Measurements from ENCODE around the gene NBPF9.
"Not testable (repeated sequence)": the region's sequence is repeated elsewhere in the genome, so short reads cannot be mapped to it uniquely, and the experiment has no call there.

The NBPF9 gene, protein sequence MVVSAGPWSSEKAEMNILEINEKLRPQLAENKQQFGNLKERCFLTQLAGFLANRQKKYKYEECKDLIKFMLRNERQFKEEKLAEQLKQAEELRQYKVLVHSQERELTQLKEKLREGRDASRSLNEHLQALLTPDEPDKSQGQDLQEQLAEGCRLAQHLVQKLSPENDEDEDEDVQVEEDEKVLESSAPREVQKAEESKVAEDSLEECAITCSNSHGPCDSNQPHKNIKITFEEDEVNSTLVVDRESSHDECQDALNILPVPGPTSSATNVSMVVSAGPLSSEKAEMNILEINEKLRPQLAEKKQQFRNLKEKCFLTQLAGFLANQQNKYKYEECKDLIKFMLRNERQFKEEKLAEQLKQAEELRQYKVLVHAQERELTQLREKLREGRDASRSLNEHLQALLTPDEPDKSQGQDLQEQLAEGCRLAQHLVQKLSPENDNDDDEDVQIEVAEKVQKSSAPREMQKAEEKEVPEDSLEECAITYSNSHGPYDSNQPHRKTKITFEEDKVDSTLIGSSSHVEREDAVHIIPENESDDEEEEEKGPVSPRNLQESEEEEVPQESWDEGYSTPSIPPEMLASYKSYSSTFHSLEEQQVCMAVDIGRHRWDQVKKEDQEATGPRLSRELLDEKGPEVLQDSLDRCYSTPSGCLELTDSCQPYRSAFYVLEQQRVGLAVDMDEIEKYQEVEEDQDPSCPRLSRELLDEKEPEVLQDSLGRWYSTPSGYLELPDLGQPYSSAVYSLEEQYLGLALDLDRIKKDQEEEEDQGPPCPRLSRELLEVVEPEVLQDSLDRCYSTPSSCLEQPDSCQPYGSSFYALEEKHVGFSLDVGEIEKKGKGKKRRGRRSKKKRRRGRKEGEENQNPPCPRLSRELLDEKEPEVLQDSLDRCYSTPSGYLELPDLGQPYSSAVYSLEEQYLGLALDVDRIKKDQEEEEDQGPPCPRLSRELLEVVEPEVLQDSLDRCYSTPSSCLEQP (N-terminal part only)

DNA sequence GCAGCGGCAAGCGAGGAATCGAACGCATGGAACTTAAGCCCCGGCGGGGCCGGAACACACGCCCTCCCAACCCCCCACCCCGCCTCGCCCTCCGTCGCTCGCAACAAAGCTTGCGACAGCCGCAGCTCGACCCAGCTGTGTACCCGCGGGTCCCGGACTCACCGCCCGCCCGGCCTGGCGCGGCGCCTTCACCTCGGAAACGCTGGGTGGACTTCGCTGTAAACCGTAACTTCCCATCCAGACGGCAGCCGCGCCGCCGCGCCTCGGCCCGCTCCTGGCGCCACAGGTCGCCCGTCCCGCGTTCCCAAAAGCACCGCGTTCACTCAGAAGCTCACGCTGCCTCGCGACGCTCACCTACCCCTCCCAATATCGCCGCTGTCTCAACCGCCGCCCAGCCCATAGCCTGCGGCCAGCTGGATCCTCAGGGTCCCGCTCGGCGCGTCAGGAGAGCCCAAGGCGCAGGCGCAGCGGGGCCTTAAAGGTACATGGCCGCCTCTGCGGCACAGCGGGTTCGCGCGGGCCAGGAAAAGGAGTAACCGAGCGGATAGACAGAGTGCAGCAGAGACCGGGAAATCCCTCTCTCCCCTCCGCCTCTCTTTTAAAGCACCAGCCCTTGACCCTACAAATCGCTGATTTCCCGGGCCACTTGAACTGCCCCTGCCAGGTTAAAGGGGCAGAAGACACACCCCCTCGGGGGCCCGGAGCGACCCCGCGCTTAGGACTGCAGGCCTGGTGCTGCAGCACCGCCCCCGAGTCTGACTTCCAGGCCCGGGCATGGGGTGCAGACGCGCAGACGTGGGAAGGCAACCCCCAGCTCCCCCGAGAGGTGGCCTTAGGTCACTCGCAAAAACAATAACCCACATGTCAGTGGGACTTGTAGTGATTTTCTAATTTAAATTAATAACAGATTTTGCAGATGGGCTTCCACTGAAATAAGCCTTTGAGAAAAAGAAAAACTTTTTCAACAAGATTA lies at the start of gene NBPF9:
Gene NBPF9 (minus strand): TSS at position 443 of the 973 bp plus-strand sequence. CDS start 21,412 bp downstream, outside the sequence.
- DNase-seq: peak; percentile 16

DNA sequence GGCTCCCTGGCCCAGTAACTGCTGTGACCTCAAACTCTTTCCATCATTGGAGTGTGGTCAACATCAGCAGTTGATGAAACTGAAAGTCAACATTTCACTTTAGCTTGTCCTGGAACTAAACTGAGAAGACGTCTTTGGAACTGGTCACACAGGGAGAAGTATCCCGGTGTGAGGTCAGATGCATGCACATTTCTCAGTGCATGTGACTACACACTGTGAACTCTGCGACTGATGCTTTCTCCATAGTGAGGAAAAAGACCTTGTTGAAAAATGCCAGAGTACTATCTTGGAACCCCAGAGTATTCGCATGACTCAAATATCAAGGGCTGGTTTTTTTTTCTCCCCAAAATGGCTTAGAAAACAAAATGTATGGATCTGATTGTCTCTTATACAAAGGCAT lies 46.6 kb upstream of the NBPF9 start:
- DNase-seq: not testable (repeated sequence)

DNA sequence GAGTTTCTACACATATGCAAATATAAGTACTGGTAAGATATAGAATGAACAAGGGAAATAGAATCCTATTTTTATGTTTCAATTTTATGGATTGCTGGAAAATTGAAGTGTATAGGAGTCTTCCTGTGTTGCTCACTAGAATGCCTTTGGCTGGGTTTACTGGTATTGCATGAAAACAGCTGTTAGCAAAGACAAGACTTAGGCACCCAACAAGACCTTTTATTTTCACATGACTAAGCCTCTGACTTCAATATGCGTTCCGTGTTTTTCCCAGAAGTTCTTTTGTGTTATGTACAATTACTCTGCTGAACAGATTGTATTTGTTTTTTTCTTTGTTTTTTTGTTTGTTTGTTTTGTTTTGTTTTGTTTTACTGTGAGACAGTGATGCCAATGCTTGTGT lies 34.2 kb upstream of the NBPF9 start:
- DNase-seq: not testable (repeated sequence)

DNA sequence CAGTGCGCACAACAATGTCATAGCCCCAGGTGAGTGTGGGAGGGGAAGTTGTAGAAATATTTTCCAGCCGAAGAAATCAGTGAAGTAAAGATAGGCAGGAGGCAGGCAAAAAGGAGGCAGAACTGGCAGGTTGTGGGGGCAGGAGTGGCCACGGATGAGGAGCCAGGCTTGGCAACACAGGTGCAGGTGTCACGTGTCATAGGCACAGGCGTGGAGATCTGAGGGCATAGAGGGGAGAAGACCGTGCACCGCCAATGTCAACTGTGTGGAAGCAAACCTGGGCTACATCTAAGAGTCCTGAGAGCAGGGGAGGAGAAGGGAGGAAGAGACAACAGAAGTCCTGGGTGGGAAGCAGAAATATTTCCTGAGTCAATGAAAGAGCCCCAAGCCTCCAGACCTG lies 27.6 kb upstream of the NBPF9 start:
- DNase-seq: not testable (repeated sequence)

DNA sequence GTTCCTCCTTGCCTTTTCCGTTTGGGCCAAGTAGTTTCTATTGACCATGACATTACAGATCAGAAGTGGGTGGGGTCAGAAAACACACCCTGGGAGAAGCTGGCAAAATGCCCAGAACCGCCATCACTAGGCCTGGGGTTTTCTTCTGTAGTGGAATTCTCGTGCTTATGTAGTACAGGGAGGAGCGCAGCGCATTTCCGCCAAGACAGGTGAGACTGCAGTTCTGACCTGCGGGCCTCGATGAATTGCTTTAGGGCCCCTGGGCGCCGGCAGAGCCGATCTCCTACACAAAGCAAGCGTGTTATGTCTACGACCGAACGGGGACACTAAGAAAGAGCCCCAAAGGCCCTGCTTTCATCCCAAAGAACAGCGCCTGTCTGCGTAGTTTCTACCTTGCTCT lies 25.9 kb upstream of the NBPF9 start:
- DNase-seq: not testable (repeated sequence)

DNA sequence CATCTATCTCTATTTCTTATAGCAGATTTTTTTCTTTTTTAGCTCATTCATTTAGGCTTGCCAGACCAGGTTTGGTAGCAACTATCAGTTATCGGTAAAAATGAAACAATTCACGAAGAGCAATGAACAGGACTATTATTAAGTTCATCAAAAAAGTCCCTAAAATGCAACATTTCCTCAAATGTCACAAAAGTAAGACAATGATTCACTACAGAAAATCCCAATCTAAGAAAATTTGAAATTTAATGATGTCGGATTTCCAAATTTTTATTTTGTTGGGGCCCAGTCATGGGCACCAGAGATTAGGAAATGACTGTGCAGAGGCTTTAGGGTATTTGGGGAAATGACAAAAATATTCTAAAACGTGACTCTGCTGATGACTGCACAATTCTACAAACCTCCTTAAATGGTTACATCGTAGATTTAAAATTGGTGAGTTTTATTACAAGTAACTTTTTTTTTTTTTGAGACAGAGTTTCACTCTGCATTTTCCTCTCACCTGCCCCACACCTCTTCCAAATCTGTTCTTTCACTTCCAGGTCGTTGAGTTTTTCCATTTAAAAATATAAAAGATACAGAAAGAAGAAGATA lies 23.3 kb upstream of the NBPF9 start:
- DNase-seq: not testable (repeated sequence)

DNA sequence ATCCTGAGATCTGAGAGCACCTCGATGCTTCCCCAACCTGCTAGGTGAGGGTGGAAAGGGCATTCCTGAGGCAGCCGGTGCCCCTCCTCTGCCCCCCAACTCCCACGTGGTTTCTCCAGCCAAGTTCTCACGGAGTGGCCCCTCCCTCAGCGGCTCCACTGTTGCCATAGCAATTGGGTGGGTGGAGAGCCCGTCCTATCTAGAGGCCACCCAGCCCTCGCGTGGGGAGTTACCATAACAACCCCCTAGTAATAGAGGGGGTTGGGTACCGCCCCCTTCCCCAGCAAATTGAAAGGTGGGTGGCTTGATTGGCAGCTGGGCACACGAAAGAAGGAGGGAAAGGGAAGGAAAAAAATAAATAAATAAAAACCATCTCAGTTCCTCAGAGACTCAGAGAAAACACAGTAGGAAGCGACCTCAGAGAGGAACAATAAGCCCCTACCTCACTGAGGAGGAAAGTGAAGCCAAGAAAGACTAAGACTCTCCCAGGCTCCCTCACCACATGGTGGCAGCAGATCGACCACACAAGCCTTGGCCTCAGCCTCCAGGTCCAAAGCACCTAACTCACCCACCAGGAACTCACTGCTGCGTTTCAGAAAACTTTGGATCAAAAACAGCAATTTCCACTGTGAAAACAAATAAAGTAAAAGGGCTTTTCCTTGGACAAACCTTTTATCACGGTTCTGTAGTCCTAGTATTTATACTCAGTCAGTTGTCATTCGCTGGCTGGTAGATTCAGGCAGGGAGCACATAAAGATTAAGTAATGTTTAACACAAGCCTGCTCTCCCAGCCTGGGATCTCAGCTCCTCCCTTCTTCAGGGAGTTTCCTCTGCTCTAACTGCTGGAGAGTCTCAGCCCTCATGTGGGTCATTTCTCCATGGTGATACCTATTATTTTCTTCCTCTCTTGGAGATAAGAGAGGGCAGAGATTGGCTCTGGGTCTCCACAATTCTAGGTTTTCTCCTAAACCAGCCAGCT lies 20.9 kb upstream of the NBPF9 start:
- DNase-seq: not testable (repeated sequence)

DNA sequence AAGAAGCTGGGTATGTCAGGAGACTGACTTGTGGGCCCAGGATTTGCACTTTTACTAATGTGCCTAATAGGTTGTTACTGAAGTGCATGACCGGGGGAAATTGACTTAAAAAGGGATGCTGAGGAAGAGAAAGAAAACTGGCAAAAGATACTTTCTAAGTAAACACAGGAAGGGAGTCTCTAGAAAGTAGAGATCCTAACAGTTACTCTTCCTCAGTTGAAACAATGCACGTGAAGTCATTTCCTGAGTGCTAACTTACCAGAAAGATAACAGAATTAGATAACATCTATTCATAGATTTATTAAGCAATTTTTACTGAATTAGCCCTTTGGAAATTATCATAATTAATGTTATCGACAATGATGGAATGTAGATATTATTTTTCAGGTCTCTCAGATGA lies 9.5 kb upstream of the NBPF9 start:
- DNase-seq: not testable (repeated sequence)

DNA sequence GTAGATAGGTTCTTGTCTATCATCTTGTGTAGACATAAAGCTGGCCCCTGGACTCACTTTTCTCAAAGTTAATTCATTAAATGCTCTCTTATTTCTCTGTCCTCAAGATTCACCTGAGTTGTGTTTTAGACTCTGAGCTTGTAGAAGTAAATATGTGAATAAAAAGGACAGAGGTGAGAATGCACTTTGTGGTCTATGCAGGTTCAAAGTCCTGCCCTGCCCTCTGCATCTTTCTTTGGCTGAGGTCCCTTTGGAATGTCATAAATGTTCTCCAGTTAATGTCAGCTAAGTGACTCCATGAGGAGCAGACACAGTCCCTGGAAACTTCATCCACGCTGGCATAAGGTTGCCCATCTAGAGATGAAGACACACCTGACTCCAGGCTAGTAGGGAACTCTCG lies 7.0 kb upstream of the NBPF9 start:
- not testable (repeated sequence) for DNase-seq

DNA sequence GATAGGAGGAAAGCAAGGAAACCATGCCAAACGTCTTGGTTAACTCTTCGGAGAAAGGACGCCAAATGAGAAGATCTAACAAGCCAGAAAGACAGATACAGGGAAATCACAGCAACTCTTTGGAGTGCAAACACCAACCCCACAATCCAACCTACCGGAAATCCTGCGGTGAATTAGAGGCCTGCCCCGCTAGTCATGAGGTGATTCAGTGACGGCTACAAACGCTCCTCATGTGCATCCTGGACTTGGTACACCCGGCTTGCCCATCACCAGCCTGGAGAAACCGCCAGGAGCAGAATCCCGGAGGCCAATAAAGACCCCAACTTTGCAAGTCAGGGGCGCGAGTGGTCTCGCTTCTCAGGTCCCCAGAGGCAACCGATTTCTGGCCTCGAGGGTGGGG lies 777 bp downstream of the NBPF9 start:
- DNase-seq: not testable (repeated sequence)

DNA sequence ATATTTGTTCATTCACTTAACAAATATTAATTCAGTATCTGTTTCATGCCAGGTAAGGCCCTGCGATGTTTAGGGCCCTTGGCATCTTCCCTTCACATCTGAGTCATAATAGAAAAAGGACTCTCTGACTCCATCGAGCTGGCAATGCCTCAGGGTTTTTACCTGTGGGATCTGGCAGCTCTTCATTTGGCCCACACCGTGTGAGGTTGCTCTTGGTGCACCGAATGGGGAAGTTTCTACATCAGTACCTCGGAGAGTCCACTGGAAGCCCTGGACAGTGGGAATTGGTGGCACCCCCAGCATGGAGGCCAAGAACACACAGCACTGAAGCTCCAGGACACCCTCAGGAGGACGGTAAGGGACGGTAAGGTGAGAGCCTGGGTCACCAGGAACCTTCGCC lies 5.1 kb downstream of the NBPF9 start:
- DNase-seq: not testable (repeated sequence)

DNA sequence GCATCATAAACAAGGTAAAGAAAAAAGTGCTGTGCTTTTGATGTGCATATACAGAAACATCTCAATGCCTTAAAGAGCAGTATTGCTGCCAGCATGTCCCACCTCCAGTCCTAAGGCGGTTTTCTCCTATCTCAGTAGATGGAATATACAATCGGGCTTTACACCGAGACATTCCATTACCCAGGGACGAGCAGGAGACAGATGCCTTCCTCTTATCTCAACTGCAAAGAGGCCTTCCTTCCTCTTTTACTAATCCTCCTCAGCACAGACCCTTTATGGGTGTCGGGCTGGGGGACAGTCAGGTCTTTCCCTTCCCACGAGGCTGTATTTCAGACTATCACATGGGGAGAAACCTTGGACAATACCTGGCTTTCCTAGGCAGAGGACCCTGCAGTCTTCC lies 10.2 kb downstream of the NBPF9 start:
- DNase-seq: not testable (repeated sequence)

DNA sequence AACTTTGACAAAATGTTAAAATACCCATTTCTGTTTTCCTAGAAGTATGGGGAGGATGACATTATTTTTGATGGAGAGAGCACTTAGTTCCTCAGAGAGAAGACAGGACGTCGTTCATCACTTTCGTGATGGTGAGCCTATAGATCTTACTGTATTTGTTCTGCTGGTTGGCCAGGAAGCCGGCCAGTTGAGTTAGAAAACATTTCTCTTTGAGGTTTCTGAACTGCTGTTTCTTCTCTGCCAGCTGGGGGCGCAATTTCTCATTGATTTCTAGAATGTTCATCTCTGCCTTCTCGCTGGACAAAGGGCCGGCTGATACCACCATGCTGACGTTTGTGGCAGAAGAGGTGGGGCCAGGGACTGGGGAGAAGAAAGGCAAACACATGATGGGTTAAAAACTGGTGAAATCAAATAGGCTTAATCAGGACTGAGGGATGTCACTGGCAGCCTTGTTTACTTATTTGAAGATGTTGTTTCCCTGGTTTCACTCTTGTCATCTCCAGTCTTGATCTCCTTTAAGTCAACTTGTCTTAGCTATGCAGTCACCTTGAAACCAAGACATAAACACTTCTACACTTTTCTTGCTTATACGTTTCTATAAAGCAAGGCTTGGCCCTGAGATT lies 27.7 kb downstream of the NBPF9 start:
- DNase-seq: not testable (repeated sequence)

DNA sequence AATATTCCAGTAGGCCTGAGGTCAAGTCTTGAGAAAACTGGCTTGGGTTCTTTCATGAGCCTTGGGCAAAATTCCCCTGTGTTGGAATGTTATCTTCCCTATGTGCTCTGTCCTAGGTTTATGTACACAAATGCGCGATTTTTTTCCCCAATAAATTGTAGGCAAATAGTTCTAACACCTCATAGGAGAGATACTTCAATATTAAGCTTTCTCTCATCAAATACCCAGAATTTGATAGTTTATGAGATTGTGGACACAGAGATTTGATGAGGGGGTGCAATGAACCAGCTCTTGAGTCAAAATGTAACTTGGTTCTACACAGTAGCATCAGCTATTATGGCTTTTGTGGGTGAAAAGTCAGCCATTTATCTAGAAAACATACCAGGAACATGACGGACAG lies 38.7 kb downstream of the NBPF9 start:
- not testable (repeated sequence) for DNase-seq

DNA sequence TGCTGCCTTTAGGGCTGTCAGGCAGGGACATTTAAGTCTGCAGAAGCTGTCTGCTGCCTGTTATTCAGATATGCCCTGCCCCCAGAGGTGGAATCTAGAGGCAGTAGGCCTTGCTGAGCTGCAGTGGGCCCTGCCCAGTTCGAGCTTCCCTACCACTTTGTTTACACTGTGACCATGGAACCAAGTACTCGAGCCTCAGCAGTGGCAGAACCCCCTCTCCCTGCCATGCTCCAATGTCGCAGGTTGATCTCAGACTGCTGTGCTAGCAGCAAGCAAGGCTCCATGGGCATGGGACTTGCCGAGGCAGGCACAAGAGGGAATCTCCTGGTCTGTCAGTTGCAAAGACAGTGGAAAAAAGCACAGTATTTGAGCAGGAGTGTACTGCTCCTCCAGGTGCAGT lies 60.3 kb downstream of the NBPF9 start:
- DNase-seq: not testable (repeated sequence)

DNA sequence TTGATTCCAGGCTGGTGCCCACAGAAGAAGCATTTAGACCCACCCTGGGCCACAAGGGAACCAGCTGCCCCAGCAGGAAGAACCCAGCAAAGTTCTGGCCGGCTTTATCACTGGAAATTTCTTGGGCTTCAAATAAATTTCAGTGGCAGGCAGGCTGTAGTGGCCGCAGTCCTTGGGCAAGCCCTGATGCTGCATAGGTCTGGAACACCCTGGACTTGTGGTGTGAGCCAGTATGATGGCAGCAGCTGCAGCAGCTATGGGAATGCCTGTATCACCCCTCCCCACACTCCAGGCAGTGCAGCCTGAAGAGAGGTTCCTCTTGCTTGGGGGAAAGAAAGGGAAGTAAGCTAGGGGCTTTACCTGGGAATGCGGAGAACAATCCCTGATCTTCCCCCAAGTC lies 69.4 kb downstream of the NBPF9 start:
- DNase-seq: not testable (repeated sequence)

DNA sequence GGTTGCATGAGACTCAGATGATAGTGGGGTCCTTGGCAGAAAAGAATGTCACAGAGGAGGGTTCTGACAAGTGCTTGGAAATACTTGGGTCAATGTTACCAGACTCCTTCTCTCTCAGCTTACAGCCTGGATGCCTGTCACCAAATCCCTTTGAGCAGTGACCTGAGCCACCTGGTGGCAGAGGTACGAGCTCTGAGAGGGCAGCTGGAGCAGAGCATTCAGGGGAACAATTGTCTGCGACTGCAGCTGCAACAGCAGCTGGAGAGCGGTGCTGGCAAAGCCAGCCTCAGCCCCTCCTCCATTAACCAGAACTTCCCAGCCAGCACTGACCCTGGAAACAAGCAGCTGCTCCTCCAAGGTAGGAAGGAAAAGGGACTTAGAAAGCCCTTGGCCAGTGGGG lies 79.0 kb downstream of the NBPF9 start:
- not testable (repeated sequence) for DNase-seq

DNA sequence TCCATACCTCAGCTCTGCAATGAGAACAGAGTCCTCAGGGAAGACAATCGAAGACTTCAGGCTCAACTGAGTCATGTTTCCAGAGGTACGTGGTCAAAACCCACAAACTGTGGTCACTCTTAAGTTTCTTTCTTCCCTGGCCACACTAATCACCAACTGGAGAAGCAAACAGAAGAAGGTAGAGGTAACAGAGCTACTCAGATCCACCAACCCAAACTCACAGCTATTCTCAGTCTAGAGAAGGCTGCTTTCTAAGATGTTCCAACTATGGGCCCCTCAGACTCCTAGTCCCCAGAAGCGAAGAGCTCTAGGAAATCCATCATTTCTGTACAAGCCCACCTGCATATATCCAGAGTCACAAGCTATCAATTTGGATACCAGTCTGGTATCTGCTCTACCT lies 84.8 kb downstream of the NBPF9 start:
- not testable (repeated sequence) for DNase-seq

DNA sequence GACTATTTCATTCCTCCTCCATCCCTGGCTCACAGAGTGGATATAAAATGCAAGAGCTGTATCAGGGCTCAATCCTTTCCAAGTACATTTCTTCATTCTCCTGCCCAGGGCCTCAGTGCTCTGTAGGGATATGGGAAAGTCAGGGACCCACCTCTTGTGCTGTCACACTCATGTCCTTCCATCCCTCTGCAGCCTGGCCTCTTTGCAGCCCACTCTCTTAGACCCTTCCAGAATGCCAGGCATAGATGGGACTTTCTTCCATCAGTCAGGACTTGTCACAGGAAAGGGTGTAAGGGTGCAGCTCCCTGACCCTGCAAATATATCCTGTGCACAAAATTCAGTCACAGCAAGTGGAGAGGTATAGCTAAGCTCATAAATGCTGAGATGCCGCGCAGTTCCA lies 86.7 kb downstream of the NBPF9 start:
- DNase-seq: not testable (repeated sequence)

DNA sequence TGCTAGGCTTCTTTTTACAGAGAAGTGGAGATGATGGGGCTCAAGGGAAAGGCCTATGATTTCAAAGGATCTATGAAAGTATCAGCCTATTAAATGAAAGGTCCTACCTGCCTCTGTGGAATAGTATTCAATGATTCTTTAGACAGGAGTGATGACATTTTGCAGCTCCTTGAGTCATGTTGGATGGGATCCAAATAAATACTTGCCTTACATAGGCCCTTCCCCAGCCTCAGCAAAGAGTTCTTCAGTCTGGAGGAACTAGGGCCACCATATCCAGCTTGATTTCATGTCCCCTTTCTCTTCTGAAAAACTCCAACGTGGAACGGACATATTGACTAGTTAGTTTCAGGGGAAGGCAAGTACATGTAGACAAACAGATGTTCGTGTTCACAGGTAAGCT lies 87.8 kb downstream of the NBPF9 start:
- not testable (repeated sequence) for DNase-seq

All from NCI-H1105 treated with DMSO at 0.1 percent for 48 hours (cell line).